Endothelial cell of umbilical vein (primary cell): ENCODE data around the gene RIC1. TPM values are rescaled to one million over a fixed set of nuclear protein-coding genes. Genes with fewer than 3 reads are reported as not detected.

Experiments used
- BruUV-seq: library from RNA; stranded (reverse); fragments of 400-500 nt; replicated peaks from 2 replicates; lab custom pipeline; 2021; lab: Mats Ljungman, UMichigan
- CTCF ChIA-PET: fragments of 300-600, 350-600 bp; sonication (Branson Sonifier 250); formaldehyde crosslinking; loops from one replicate; lab custom pipeline; 2021; ENCODE audit warnings: antibody characterized with exemption, inconsistent platforms; lab: Charles Lee
- POLR2A ChIA-PET: fragments of 300-600, 350-600 bp; sonication (Branson Sonifier 250); formaldehyde crosslinking; loops from one replicate; lab custom pipeline; 2021; ENCODE audit warnings: antibody characterized with exemption, inconsistent platforms; lab: Charles Lee
- DNase-seq: peaks from one replicate; pipeline ENCODE4 v3.0.0-alpha.2; 2011; ENCODE audit warnings: low read depth, low spot score
- FAIRE-seq: peaks from 2 replicates; lab custom pipeline; 2011; peaks lifted over from hg19 to GRCh38; lab: Jason Lieb, UNC
- H2AFZ ChIP-seq: 2 replicates; pipeline ENCODE4 v1.6.0; 2012; ENCODE audit warnings: low read depth, low read length, control low read depth, inconsistent platforms
- H3K27ac ChIP-seq: 2 replicates; pipeline ENCODE4 v1.5.1; 2011; ENCODE audit warnings: low read depth, mild to moderate bottlenecking, control low read depth, low read length, moderate library complexity; ENCODE audit not compliant: insufficient read depth
- H3K27me3 ChIP-seq, 2 experiments: 2 replicates each; pipeline versions ENCODE4 v1.6.0 to v1.6.1; 2011; ENCODE audit warnings: low read length in 2 of 2, mixed read lengths in 1 of 2; ENCODE audit not compliant: control insufficient read depth in 2 of 2, insufficient read depth in 2 of 2
- H3K36me3 ChIP-seq, 2 experiments: 2 replicates in 1 of 2; 3 replicates in 1 of 2; pipeline ENCODE4 v1.5.1; 2011; ENCODE audit warnings: low read length in 2 of 2, mild to moderate bottlenecking in 1 of 2, moderate library complexity in 1 of 2; ENCODE audit not compliant: control insufficient read depth in 2 of 2, insufficient read depth in 2 of 2; ENCODE audit errors: extremely low read depth in 1 of 2
- H3K4me1 ChIP-seq: 3 replicates; pipeline ENCODE4 v1.5.1; 2011; ENCODE audit warnings: mild to moderate bottlenecking, low read length; ENCODE audit not compliant: control insufficient read depth, insufficient read depth; ENCODE audit errors: extremely low read depth
- H3K4me2 ChIP-seq: 2 replicates; pipeline ENCODE4 v1.6.1; 2011; ENCODE audit warnings: low read length, control low read depth, mixed read lengths; ENCODE audit not compliant: insufficient read depth
- H3K4me3 ChIP-seq, 3 experiments: fragments of 200-600 bp in 1 of 3; sonication (generic), shearing (Covaris generic) in 1 of 3; replicated peaks in 1 of 3; 2 replicates each; pipeline ENCODE4 v1.5.1; 2011 to 2016; ENCODE audit warnings: control low read depth in 3 of 3, low read length in 3 of 3, mild to moderate bottlenecking in 2 of 3, inconsistent platforms in 1 of 3, low read depth in 1 of 3, moderate library complexity in 1 of 3; ENCODE audit not compliant: insufficient read depth in 1 of 3
- H3K79me2 ChIP-seq: 2 replicates; pipeline ENCODE4 v1.6.0; 2012; ENCODE audit warnings: low read length, inconsistent platforms; ENCODE audit not compliant: control insufficient read depth, insufficient read depth
- H3K9ac ChIP-seq: replicated peaks from 2 replicates; pipeline ENCODE3; 2011; ENCODE audit warnings: low read length, control low read depth; ENCODE audit not compliant: insufficient read depth; ENCODE audit errors: extremely low read depth
- H3K9me1 ChIP-seq: replicated peaks from 3 replicates; pipeline ENCODE4 v1.6.0; 2011; ENCODE audit warnings: mild to moderate bottlenecking, low read length; ENCODE audit not compliant: control insufficient read depth, insufficient read depth; ENCODE audit errors: extremely low read depth
- H3K9me3 ChIP-seq: replicated peaks from 2 replicates; pipeline ENCODE4 v1.5.1; 2012; ENCODE audit warnings: low read length, inconsistent platforms; ENCODE audit not compliant: control insufficient read depth, insufficient read depth
- H4K20me1 ChIP-seq: replicated peaks from 2 replicates; pipeline ENCODE3; 2011; ENCODE audit warnings: mild to moderate bottlenecking, low read length; ENCODE audit not compliant: control insufficient read depth, insufficient read depth; ENCODE audit errors: extremely low read depth
- CTCF ChIP-seq, 2 donors: IDR thresholded peaks; 1 replicate in 1 of 2; 2 replicates in 1 of 2; pipeline ENCODE4 v1.5.1; 2011; ENCODE audit warnings: low read length in 2 of 2, mild to moderate bottlenecking in 2 of 2, moderate library complexity in 2 of 2, control low read depth in 1 of 2, inconsistent platforms in 1 of 2, low read depth in 1 of 2; ENCODE audit not compliant: insufficient read depth in 1 of 2; ENCODE audit errors: extremely low read depth in 1 of 2
- EZH2 ChIP-seq: IDR thresholded peaks from 2 replicates; pipeline ENCODE4 v1.6.1; 2012; ENCODE audit warnings: borderline replicate concordance, low read depth, mild to moderate bottlenecking, moderate library complexity, low read length, inconsistent platforms; ENCODE audit not compliant: severe bottlenecking
- FOS ChIP-seq: IDR thresholded peaks from 2 replicates; pipeline ENCODE4 v1.6.1; 2011; ENCODE audit warnings: mild to moderate bottlenecking, low read length, moderate library complexity, borderline replicate concordance; ENCODE audit not compliant: insufficient read depth
- GATA2 ChIP-seq: IDR thresholded peaks from 2 replicates; pipeline ENCODE4 v1.7.0; 2011; ENCODE audit warnings: low read depth, mild to moderate bottlenecking, moderate library complexity, mixed read lengths, low read length; ENCODE audit not compliant: insufficient read length, insufficient read depth
- JUN ChIP-seq: IDR thresholded peaks from 2 replicates; pipeline ENCODE4 v1.6.1; 2011; ENCODE audit warnings: borderline replicate concordance, low read depth; ENCODE audit not compliant: insufficient read length, insufficient read depth
- MAX ChIP-seq: IDR thresholded peaks from 2 replicates; pipeline ENCODE4 v1.6.1; 2011; ENCODE audit not compliant: insufficient read depth, insufficient read length
- MYC ChIP-seq: IDR thresholded peaks from one replicate; pipeline ENCODE4 v1.6.1; 2011; ENCODE audit warnings: mild to moderate bottlenecking, low read depth, low read length
- POLR2A ChIP-seq: IDR thresholded peaks from 2 replicates; pipeline ENCODE4 v1.6.1; 2012; ENCODE audit warnings: low read depth, mild to moderate bottlenecking, control low read depth, low read length
- POLR2AphosphoS5 ChIP-seq: IDR thresholded peaks from 2 replicates; pipeline ENCODE4 v1.6.1; 2012; ENCODE audit warnings: low read depth, mild to moderate bottlenecking, control low read depth, low read length, moderate library complexity; ENCODE audit not compliant: insufficient read depth
- dilution Hi-C: fragments of 300-500 bp; cut with MboI; formaldehyde crosslinking; loops from one replicate; pipeline ENCODE4 v1.15.0; 2019; ENCODE audit warnings: low sequenced_read_pairs; ENCODE audit not compliant: extremely low pct_ligation_motif_present
- intact Hi-C: fragments of 100-400 bp; cut with micrococcal nuclease; formaldehyde crosslinking; loops from one replicate; pipeline ENCODE4 v1.10.0; 2022
- polyA plus RNA-seq, 4 experiments: library from polyadenylated mRNA; depleted of rRNA in 3 of 4; stranded (reverse) in 3 of 4; unstranded in 1 of 4; fragments of >200 nt; gene quantifications; 2 replicates each; pipeline versions ENCODE4 v1.2.1 to v1.2.3, GENCODE V29; 2011 to 2012; ENCODE audit warnings: missing spikeins in 1 of 4
- total RNA-seq: library from RNA; stranded (reverse); gene quantifications from 2 replicates; pipeline ENCODE4 v1.2.3, GENCODE V29; 2021

The RIC1 gene
- total and polyA plus RNA-seq, 2 donors (not counting 3 experiments of a cell fraction or from before 2014, with no cell fraction given): 14.0 to 23.5 TPM

- CTCF ChIA-PET: interaction anchor here (1.4 kb wide), 1 partner anchor 15 kb away, joined by 4 read pairs; no protein-coding TSS in a partner anchor
- no peak overlapping the region for H2AFZ ChIP-seq
- DNase-seq (no peak), FAIRE-seq (no peak)
- H3K4me1 ChIP-seq: peaks cover 10% of the 10 kb centered on the region
- H3K4me2 ChIP-seq: no peak overlapping the region
- no peaks in the 10 kb centered on the region for H3K9me3 ChIP-seq
- TF ChIP-seq FOS (no peak), POLR2AphosphoS5 (no peak), MYC (no peak), EZH2 (no peak), JUN (no peak), MAX (no peak), GATA2 (no peak), POLR2A (no peak), CTCF (IDR thresholded peaks at IDR 0.05; ENCODE audit: extremely low read depth in 1 of 2, insufficient read depth in 1 of 2, low read depth in 1 of 2, low read length in 2 of 2) (no peak)
- no peaks in the 10 kb centered on the region for H3K9me1 ChIP-seq
- peaks cover 0 to 14% of the 10 kb centered on the region in 2 experiments for H3K36me3 ChIP-seq
- no peak overlapping the region for H3K9ac ChIP-seq
- H4K20me1 ChIP-seq: no peaks in the 10 kb centered on the region
- dilution Hi-C loops (no loop called here), intact Hi-C loops (no loop called here)
- POLR2A ChIA-PET: no interaction called here
- H3K79me2 ChIP-seq: no peaks in the 10 kb centered on the region
- no peak overlapping the region for H3K27ac ChIP-seq
- H3K4me3 ChIP-seq: no peak overlapping the region
- BruUV-seq: no TSS peak
- H3K27me3 ChIP-seq: no peaks in the 10 kb centered on the region
These were observed 155.1 kb downstream of the RIC1 start for GRCh38 chr9:5783982-5784381.
